SU-DHL-6 (cell line): Measurements from ENCODE around the gene TMEM130.

ENCODE experiments used
- H2AFZ ChIP-seq: fragments of 200-600 bp; sonication (generic); 2 replicates; pipeline ENCODE4 v1.6.1; 2014; ENCODE audit warnings: low read depth, mild to moderate bottlenecking, moderate library complexity, mixed read lengths, antibody characterized with exemption, low read length; ENCODE audit not compliant: severe bottlenecking
- H3F3A ChIP-seq: fragments of 200-600 bp; shearing (Covaris generic); 2 replicates; pipeline ENCODE4 v1.6.0; 2016; ENCODE audit warnings: antibody characterized with exemption, mild to moderate bottlenecking; ENCODE audit not compliant: insufficient read depth
- H3K27ac ChIP-seq: fragments of 200-600 bp; sonication (generic); 2 replicates; pipeline ENCODE4 v1.5.1; 2016; ENCODE audit warnings: low read depth, mild to moderate bottlenecking, low read length, moderate library complexity, mixed read lengths
- H3K27me3 ChIP-seq: fragments of 200-600 bp; sonication (generic), shearing (Covaris generic); 2 replicates; pipeline ENCODE4 v1.6.0; 2014; ENCODE audit warnings: mild to moderate bottlenecking, low read length
- H3K36me3 ChIP-seq: fragments of 200-600 bp; sonication (generic); 2 replicates; pipeline ENCODE4 v1.6.1; 2014; ENCODE audit warnings: mild to moderate bottlenecking, low read length, mixed read lengths
- H3K4me2 ChIP-seq: fragments of 300-600, 200-600 bp; shearing (Covaris generic), sonication (generic); 2 replicates; pipeline ENCODE4 v1.6.0; 2014; ENCODE audit warnings: low read length, low read depth, mild to moderate bottlenecking; ENCODE audit not compliant: poor library complexity, severe bottlenecking
- H3K4me3 ChIP-seq: fragments of 200-600 bp; sonication (generic); 2 replicates; pipeline ENCODE4 v1.5.1; 2014; ENCODE audit warnings: antibody characterized with exemption, low read length, mild to moderate bottlenecking, mixed read lengths; ENCODE audit not compliant: insufficient read depth, poor library complexity, severe bottlenecking
- H3K79me2 ChIP-seq: fragments of 200-600 bp; sonication (generic); 2 replicates; pipeline ENCODE4 v1.6.1; 2014; ENCODE audit warnings: mild to moderate bottlenecking, low read length, moderate library complexity; ENCODE audit not compliant: insufficient read depth
- H3K9ac ChIP-seq: fragments of 200-600 bp; sonication (generic); 2 replicates; pipeline ENCODE4 v1.7.0; 2014; ENCODE audit warnings: mild to moderate bottlenecking, low read length
- H3K9me2 ChIP-seq: fragments of 200-600 bp; sonication (generic); replicated peaks from 2 replicates; pipeline ENCODE4 v1.6.1; 2014; ENCODE audit warnings: low read length; ENCODE audit not compliant: insufficient read depth
- H3K9me3 ChIP-seq: fragments of 200-600 bp; sonication (generic); 2 replicates; pipeline ENCODE4 v1.6.1; 2014; ENCODE audit warnings: low read length, mixed read lengths; ENCODE audit not compliant: insufficient read depth
- H4K20me1 ChIP-seq: fragments of 200-600 bp; sonication (generic); 2 replicates; pipeline ENCODE4 v1.6.1; 2014; ENCODE audit warnings: low read depth, mild to moderate bottlenecking, antibody characterized with exemption, low read length, moderate library complexity, mixed read lengths
- EZH2phosphoT487 ChIP-seq: fragments of 200-600 bp; sonication (generic), shearing (Covaris generic); conservative IDR thresholded peaks from 2 replicates; pipeline ENCODE4 v1.6.1; 2018; ENCODE audit warnings: mild to moderate bottlenecking, antibody characterized with exemption, low read length, moderate library complexity, mixed read lengths
- TF ChIP-seq, protein P1 (sequence below): fragments of 200-600 bp; sonication (generic); IDR thresholded peaks from one replicate; pipeline ENCODE4 v1.5.1; 2017; ENCODE audit warnings: antibody characterized with exemption, mild to moderate bottlenecking, low read length, moderate library complexity; ENCODE audit not compliant: insufficient read depth, poor library complexity, severe bottlenecking

The TMEM130 gene

DNA sequence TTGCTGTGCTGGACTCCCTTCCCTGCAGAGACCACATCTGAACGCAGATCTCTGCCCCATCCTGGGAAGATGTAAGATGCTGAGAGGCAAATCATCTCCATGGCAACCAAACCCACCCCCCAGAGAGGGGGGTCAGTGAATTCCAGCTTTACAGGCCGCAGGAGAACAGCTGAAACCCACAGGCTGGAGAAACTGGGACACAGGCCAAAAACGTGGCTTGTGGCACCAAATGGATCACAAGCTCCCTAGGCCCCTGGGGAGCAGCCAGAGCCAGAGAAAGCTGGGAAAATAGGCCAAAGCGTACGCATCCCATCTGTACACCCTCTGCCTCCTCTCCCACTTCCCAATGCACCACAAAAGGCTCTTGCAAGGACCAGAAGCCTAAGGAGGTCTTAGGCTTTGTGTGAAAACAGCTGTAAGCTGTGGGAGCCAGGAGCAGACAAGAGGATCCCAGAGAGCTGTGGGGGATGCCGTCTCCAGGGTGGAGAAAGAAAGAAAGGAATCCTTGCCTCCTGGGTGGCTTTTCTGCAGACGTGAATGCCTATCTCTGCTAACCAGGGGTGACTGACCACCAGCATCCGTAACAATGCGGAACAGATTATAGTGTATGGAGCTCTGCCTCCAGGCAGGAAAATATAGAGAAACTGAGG is 59.5 kb downstream of the TMEM130 start:
- Histone ChIP-seq H3K79me2 (no peaks in the 10 kb centered on the region), H3K9me2 (no peaks in the 10 kb centered on the region), H3K4me3 (no peak overlapping the region), H3K27me3 (no peaks in the 10 kb centered on the region), H4K20me1 (no peaks in the 10 kb centered on the region), H3K9me3 (peaks cover 6% of the 10 kb centered on the region; the same call in 1 of the 2 replicates), H3K9ac (no peak overlapping the region), H3F3A (no peaks in the 10 kb centered on the region), H2AFZ (no peak overlapping the region), H3K36me3 (no peaks in the 10 kb centered on the region), H3K4me2 (no peak overlapping the region), H3K27ac (no peak overlapping the region)
- no peak for TF ChIP-seq EZH2phosphoT487
- TF ChIP-seq, protein P1, sequence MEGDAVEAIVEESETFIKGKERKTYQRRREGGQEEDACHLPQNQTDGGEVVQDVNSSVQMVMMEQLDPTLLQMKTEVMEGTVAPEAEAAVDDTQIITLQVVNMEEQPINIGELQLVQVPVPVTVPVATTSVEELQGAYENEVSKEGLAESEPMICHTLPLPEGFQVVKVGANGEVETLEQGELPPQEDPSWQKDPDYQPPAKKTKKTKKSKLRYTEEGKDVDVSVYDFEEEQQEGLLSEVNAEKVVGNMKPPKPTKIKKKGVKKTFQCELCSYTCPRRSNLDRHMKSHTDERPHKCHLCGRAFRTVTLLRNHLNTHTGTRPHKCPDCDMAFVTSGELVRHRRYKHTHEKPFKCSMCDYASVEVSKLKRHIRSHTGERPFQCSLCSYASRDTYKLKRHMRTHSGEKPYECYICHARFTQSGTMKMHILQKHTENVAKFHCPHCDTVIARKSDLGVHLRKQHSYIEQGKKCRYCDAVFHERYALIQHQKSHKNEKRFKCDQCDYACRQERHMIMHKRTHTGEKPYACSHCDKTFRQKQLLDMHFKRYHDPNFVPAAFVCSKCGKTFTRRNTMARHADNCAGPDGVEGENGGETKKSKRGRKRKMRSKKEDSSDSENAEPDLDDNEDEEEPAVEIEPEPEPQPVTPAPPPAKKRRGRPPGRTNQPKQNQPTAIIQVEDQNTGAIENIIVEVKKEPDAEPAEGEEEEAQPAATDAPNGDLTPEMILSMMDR, result no peak

DNA sequence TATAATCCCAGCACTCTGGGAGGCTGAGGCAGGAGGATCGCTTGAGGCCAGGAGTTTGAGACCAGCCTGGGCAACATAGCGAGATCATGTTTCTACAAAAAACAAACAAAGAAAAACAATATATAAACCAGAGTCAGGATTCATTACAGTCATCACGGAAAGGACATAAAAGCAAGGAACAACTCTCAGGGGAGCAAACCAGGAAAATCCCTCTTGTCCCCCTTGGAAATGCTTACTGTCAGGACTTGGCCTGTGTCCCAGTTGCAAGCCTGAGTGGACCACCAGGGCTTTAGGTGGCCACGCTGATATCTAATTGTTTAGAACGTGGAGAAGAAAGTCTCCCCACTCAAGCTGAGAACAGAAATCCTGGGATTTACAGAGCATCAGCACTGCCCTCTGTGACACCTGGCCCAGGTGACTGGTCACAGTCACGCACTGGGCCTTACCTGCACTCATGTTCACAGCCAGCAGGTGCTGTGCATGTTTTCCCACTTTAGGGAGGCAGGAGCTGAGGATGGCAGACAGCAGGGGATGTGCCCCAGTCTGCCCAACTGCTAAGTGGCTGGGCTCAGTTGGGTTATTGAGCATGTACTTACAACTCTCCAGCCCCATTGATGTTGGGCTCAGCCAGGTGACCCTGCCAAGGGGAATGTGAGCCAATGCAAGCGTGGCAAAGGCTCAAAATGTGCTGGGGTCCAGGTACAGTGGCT is 60.9 kb downstream of the TMEM130 start:
- H3K27ac ChIP-seq, result no peak overlapping the region
- no peaks in the 10 kb centered on the region for H4K20me1 ChIP-seq
- H3K4me3 ChIP-seq, result no peak overlapping the region
- H3K9me3 ChIP-seq, result peaks cover 6% of the 10 kb centered on the region; the same call in 1 of the 2 replicates
- no peak overlapping the region for H3K4me2 ChIP-seq
- TF ChIP-seq, protein P1, result no peak
- no peak for TF ChIP-seq EZH2phosphoT487
- no peaks in the 10 kb centered on the region for H3F3A ChIP-seq
- no peaks in the 10 kb centered on the region for H3K79me2 ChIP-seq
- H2AFZ ChIP-seq, result no peak overlapping the region
- H3K36me3 ChIP-seq, result no peaks in the 10 kb centered on the region
- no peaks in the 10 kb centered on the region for H3K27me3 ChIP-seq
- H3K9ac ChIP-seq, result no peak overlapping the region
- no peaks in the 10 kb centered on the region for H3K9me2 ChIP-seq

DNA sequence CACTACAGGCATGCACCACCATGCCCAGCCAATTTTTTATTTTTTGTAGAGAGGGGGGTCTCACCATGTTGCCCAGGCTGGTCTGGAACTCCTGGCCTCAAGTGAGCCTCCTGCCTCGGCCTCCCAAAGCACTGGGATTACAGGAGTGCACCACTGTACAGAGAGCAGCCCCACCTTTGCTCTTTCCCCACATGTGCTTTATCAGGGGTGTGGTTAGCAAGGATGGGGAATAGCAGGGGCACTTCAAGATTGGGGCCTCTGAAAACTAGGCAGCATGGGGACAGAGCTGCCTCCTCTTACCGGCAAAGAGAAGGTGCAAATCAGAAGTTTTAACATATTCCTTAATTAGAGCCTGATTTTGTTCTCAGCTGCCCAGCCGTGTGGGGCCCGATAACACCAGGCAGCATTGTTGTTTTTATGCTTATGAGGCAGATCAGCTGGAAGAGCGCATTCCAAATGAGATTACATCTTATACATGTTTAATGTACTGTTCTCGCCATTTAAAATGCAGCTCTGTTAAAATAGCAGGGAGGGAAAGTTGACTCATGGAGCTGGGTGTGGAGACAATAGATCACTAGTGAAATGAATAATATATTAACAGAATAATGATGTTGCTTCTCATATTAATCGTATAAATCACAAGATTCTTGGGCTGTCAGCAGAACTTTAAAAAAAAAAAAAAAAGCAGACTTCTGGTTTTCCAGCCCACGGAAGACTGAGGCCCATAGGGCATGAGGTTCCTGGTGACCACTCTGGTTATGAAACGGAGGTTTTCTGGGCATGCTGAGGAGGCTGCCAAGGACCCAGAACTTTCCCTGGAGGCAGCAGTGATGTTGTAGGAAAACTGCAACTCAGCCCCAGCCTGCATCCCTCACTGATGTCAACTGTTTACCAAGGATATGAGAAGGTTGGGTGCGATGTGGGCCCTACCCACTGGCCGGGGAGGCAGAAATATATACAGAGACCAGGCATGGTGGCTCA is 62.5 kb downstream of the TMEM130 start:
- no peak overlapping the region for H3K27ac ChIP-seq
- H3K9ac ChIP-seq, result no peak overlapping the region
- no peaks in the 10 kb centered on the region for H3K9me2 ChIP-seq
- TF ChIP-seq, protein P1, result no peak
- TF ChIP-seq EZH2phosphoT487, result no peak
- no peaks in the 10 kb centered on the region for H3K36me3 ChIP-seq
- no peak overlapping the region for H3K4me2 ChIP-seq
- H3K79me2 ChIP-seq, result no peaks in the 10 kb centered on the region
- no peaks in the 10 kb centered on the region for H3K27me3 ChIP-seq
- H4K20me1 ChIP-seq, result no peaks in the 10 kb centered on the region
- H2AFZ ChIP-seq, result no peak overlapping the region
- peaks cover 6% of the 10 kb centered on the region; the same call in 1 of the 2 replicates for H3K9me3 ChIP-seq
- no peak overlapping the region for H3K4me3 ChIP-seq
- H3F3A ChIP-seq, result no peaks in the 10 kb centered on the region
